PC-9 (cell line): ENCODE results near the gene SYCP3. TPM values are rescaled to one million over a fixed set of nuclear protein-coding genes. Genes with fewer than 3 reads are reported as not detected.
"Not testable (repeated sequence)": the region's sequence is repeated elsewhere in the genome, so short reads cannot be mapped to it uniquely, and the experiment has no call there.

Experiments used
- BruUV-seq: library from RNA; stranded (reverse); fragments of 400-500 nt; replicated peaks from 2 replicates; lab custom pipeline; 2021; lab: Mats Ljungman, UMichigan
- CTCF ChIA-PET: fragments of 300-600 bp; sonication (Branson Sonifier 250); formaldehyde crosslinking; loops from one replicate; lab custom pipeline; 2022; ENCODE audit warnings: antibody characterized with exemption; lab: Charles Lee
- POLR2A ChIA-PET: fragments of 300-600 bp; sonication (Branson Sonifier 250); formaldehyde crosslinking; loops from one replicate; lab custom pipeline; 2022; ENCODE audit warnings: antibody characterized with exemption; ENCODE audit not compliant: unreplicated experiment; lab: Charles Lee
- DNase-seq, 2 experiments: peaks; one replicate each; pipeline versions ENCODE4 v3.0.0 to v3.0.0-alpha.2; 2015 to 2022; ENCODE audit warnings: mixed read lengths in 1 of 2
- H2AFZ ChIP-seq: fragments of 200-600 bp; sonication (generic); 2 replicates; pipeline ENCODE4 v1.8.1; 2017; ENCODE audit warnings: antibody characterized with exemption
- H3F3A ChIP-seq: fragments of 200-600 bp; sonication (generic); 2 replicates; pipeline ENCODE4 v1.8.1; 2017; ENCODE audit warnings: antibody characterized with exemption, mild to moderate bottlenecking, low read depth; ENCODE audit not compliant: insufficient read depth
- H3K27ac ChIP-seq: fragments of 200-600 bp; sonication (generic); 2 replicates; pipeline ENCODE4 v1.6.1; 2016; ENCODE audit warnings: mixed run types
- H3K27me3 ChIP-seq: fragments of 200-600 bp; sonication (generic); 2 replicates; pipeline ENCODE4 v1.6.1; 2016; ENCODE audit warnings: low read depth, mixed run types; ENCODE audit not compliant: insufficient read depth
- H3K36me3 ChIP-seq: fragments of 200-600 bp; sonication (generic); 2 replicates; pipeline ENCODE4 v1.6.1; 2016; ENCODE audit warnings: low read depth, mixed run types
- H3K4me1 ChIP-seq: fragments of 200-600 bp; sonication (generic); replicated peaks from 2 replicates; pipeline ENCODE4 v1.6.1; 2016; ENCODE audit warnings: mixed run types; ENCODE audit not compliant: insufficient read depth
- H3K4me2 ChIP-seq: fragments of 200-600 bp; sonication (generic); 2 replicates; pipeline ENCODE4 v1.6.1; 2017; ENCODE audit warnings: mixed run types
- H3K4me3 ChIP-seq: fragments of 200-600 bp; sonication (generic); 2 replicates; pipeline ENCODE4 v1.6.1; 2016; ENCODE audit warnings: mixed run types
- H3K79me2 ChIP-seq: fragments of 200-600 bp; sonication (generic); 2 replicates; pipeline ENCODE4 v1.6.1; 2017; ENCODE audit warnings: low read depth, mixed run types
- H3K9me2 ChIP-seq: fragments of 200-600 bp; sonication (generic); 2 replicates; pipeline ENCODE4 v1.8.1; 2017; ENCODE audit warnings: mild to moderate bottlenecking; ENCODE audit not compliant: insufficient read depth
- H3K9me3 ChIP-seq: fragments of 200-600 bp; sonication (generic); 2 replicates; pipeline ENCODE4 v1.8.1; 2016; ENCODE audit warnings: low read depth; ENCODE audit not compliant: insufficient read depth
- H4K20me1 ChIP-seq: fragments of 200-600 bp; sonication (generic); 2 replicates; pipeline ENCODE4 v1.8.1; 2017; ENCODE audit not compliant: insufficient read depth
- EZH2 ChIP-seq: fragments of 200-600 bp; sonication (generic); IDR thresholded peaks from 2 replicates; pipeline ENCODE4 v1.8.0; 2017; ENCODE audit warnings: antibody characterized with exemption, low read depth
- intact Hi-C: fragments of 100-400 bp; cut with micrococcal nuclease; formaldehyde crosslinking; loops from one replicate; pipeline ENCODE4 v1.10.0; 2022; ENCODE audit not compliant: unreplicated experiment
- total RNA-seq: library from RNA; stranded (reverse); gene quantifications from 2 replicates; pipeline ENCODE4 v1.2.3, GENCODE V29; 2021
- TF ChIP-seq, protein P1 (sequence below): fragments of 200-600 bp; sonication (generic); conservative IDR thresholded peaks from 2 replicates; pipeline ENCODE4 v1.6.1; 2017; ENCODE audit warnings: mixed run types, antibody characterized with exemption, mild to moderate bottlenecking, moderate library complexity

Gene SYCP3
- total RNA-seq, 1 experiment from 2014 or later = 0.09 TPM

DNA sequence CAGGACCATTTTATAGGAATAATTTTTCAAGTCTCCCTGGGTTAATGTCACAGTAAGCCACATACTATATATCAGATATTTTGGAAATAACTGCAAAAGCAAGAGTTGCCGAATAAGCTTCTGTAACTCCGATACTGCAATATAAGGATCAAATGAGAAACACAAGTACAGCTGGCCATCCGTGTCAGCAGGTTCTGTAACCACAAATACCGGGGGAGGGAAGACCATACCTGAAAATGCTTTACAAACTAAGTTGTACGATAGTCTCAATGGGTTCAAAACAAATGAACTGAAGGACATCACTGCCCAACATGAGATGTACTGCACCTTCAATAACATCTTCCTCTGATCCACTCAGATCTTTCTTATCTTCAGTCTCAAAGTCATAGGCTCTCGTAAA is 1.8 kb downstream of the SYCP3 start:
- ChIA-PET POLR2A (no interaction called here), CTCF (no interaction called here)
- no peaks in the 10 kb centered on the region for H4K20me1 ChIP-seq
- no peaks in the 10 kb centered on the region for H3F3A ChIP-seq
- intact Hi-C loops = no loop called here
- no TSS peak for BruUV-seq
- H3K79me2 ChIP-seq = no peaks in the 10 kb centered on the region
- H3K4me1 ChIP-seq = no peaks in the 10 kb centered on the region
- no peak for DNase-seq
- no peaks in the 10 kb centered on the region for H3K36me3 ChIP-seq
- no peak overlapping the region for H2AFZ ChIP-seq
- no peak overlapping the region for H3K4me2 ChIP-seq
- no peak for TF ChIP-seq EZH2
- TF ChIP-seq, protein P1, sequence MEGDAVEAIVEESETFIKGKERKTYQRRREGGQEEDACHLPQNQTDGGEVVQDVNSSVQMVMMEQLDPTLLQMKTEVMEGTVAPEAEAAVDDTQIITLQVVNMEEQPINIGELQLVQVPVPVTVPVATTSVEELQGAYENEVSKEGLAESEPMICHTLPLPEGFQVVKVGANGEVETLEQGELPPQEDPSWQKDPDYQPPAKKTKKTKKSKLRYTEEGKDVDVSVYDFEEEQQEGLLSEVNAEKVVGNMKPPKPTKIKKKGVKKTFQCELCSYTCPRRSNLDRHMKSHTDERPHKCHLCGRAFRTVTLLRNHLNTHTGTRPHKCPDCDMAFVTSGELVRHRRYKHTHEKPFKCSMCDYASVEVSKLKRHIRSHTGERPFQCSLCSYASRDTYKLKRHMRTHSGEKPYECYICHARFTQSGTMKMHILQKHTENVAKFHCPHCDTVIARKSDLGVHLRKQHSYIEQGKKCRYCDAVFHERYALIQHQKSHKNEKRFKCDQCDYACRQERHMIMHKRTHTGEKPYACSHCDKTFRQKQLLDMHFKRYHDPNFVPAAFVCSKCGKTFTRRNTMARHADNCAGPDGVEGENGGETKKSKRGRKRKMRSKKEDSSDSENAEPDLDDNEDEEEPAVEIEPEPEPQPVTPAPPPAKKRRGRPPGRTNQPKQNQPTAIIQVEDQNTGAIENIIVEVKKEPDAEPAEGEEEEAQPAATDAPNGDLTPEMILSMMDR = no peak
- no peaks in the 10 kb centered on the region for H3K27me3 ChIP-seq
- no peaks in the 10 kb centered on the region for H3K9me3 ChIP-seq
- H3K9me2 ChIP-seq = no peaks in the 10 kb centered on the region
- no peak overlapping the region for H3K4me3 ChIP-seq
- H3K27ac ChIP-seq = no peak overlapping the region

DNA sequence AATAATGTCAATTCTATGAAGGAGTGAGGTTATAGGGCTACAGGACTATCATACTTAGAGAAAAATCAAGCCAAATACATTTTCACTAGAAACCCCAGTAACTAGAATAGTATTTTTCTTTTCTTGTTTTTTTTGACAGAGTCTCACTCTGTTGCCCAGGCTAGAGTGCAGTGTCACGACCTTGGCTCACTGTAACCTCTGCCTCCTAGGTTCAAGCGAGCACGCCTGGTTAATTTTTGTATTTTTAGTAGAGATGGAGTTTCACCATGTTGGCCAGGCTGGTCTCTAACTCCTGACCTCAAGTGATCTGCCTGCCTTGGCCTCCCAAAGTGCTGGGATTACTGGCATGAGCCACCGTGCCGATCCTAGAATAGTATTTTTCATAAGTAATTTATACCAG is 4.8 kb downstream of the SYCP3 start:
- H3K4me2 ChIP-seq, H3K79me2 ChIP-seq, H3K27ac ChIP-seq, H3K9me2 ChIP-seq, H3F3A ChIP-seq, H3K36me3 ChIP-seq, DNase-seq, H2AFZ ChIP-seq, POLR2A ChIA-PET, H4K20me1 ChIP-seq, H3K4me1 ChIP-seq, H3K4me3 ChIP-seq, H3K9me3 ChIP-seq, BruUV-seq, H3K27me3 ChIP-seq, intact Hi-C loops, CTCF ChIA-PET: not testable (repeated sequence)

DNA sequence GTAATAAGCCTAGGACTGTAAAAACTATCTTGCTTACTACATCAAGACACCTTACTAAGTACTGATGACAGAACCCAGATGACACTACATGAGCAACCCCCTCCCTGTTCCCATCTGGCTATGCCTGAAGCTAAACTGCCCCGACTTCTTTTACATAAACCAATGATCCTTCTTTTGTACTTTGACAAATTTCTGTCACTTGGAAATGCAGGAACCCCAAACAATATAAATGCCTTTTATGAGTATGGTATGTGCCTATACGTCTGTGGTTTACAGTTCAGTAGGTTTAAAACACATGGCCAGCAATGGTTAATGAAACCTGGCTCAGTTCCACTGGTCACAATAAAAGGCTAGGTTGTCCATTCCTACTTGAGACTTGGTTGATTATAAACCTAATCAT is 6.1 kb downstream of the SYCP3 start:
- no peaks in the 10 kb centered on the region for H3K36me3 ChIP-seq
- H4K20me1 ChIP-seq = no peaks in the 10 kb centered on the region
- TF ChIP-seq EZH2 = no peak
- ChIA-PET CTCF (no interaction called here), POLR2A (no interaction called here)
- no TSS peak for BruUV-seq
- no peaks in the 10 kb centered on the region for H3K79me2 ChIP-seq
- H3K27ac ChIP-seq = no peak overlapping the region
- H3K4me1 ChIP-seq = no peaks in the 10 kb centered on the region
- H3F3A ChIP-seq = no peaks in the 10 kb centered on the region
- intact Hi-C loops = no loop called here
- H3K9me2 ChIP-seq = no peaks in the 10 kb centered on the region
- H3K4me2 ChIP-seq = no peak overlapping the region
- no peaks in the 10 kb centered on the region for H3K9me3 ChIP-seq
- no peak overlapping the region for H3K4me3 ChIP-seq
- H3K27me3 ChIP-seq = no peaks in the 10 kb centered on the region
- no peak overlapping the region for H2AFZ ChIP-seq
- no peak for DNase-seq

DNA sequence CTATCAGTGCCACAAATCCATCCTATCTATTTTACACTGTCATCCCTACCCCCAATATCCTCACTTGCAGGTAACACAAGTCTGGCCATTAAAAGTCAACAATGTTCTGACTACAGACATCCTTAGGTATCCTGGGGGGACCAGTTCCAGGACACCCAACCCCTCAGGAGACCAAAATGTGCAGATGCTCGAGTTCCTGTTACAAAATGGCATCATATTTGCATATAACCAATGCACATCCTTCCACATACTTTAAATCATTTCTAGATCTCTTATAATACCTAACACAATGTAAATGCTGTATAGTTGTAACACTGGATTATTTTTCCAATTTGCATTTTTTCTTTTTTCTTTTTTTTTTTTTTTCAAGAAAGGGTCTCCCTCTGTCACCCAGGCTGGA is 6.9 kb downstream of the SYCP3 start:
- H3K36me3 ChIP-seq = no peaks in the 10 kb centered on the region
- no peak overlapping the region for H2AFZ ChIP-seq
- H3K4me3 ChIP-seq = no peak overlapping the region
- H3K27me3 ChIP-seq = no peaks in the 10 kb centered on the region
- no TSS peak for BruUV-seq
- POLR2A ChIA-PET = no interaction called here
- CTCF ChIA-PET = no interaction called here
- no peaks in the 10 kb centered on the region for H3K79me2 ChIP-seq
- H3F3A ChIP-seq = no peaks in the 10 kb centered on the region
- H3K27ac ChIP-seq = no peak overlapping the region
- H3K9me2 ChIP-seq = no peaks in the 10 kb centered on the region
- intact Hi-C loops = no loop called here
- no peaks in the 10 kb centered on the region for H3K9me3 ChIP-seq
- no peak for DNase-seq
- no peaks in the 10 kb centered on the region for H4K20me1 ChIP-seq
- no peak overlapping the region for H3K4me2 ChIP-seq
- TF ChIP-seq EZH2 = no peak
- TF ChIP-seq, protein P1 = no peak
- no peaks in the 10 kb centered on the region for H3K4me1 ChIP-seq
